Breast epithelium (tissue), 4 donors: ENCODE data around the gene NRIP3. TPM values are rescaled to one million over a fixed set of nuclear protein-coding genes. Genes with fewer than 3 reads are reported as not detected.

Experiments
- DNase-seq, 2 donors: peaks; one replicate each; pipeline ENCODE4 v3.0.0-alpha.2; 2019; ENCODE audit warnings: low spot score in 2 of 2
- H3K27ac ChIP-seq, 2 donors: fragments of 200-600 bp; sonication (generic) in 1 of 2; one replicate each; pipeline ENCODE4 v1.5.1; 2016 to 2019; ENCODE audit warnings: mild to moderate bottlenecking in 1 of 2
- H3K27me3 ChIP-seq, 2 donors: fragments of 200-600 bp; sonication (generic) in 1 of 2; one replicate each; pipeline versions ENCODE4 v1.5.1 to v1.6.0; 2017 to 2019; ENCODE audit warnings: control low read depth in 1 of 2, mild to moderate bottlenecking in 1 of 2
- H3K36me3 ChIP-seq: fragments of 200-600 bp; one replicate; pipeline ENCODE4 v1.5.1; 2019
- H3K4me1 ChIP-seq, 2 donors: fragments of 200-600 bp; sonication (generic); one replicate each; pipeline ENCODE4 v1.5.1; 2016 to 2019; ENCODE audit warnings: control low read depth in 1 of 2
- H3K4me3 ChIP-seq, 3 donors: fragments of 200-600 bp; sonication (generic); 1 replicate in 2 of 3; 2 replicates in 1 of 3; pipeline ENCODE4 v1.5.1; 2016 to 2019; ENCODE audit warnings: mild to moderate bottlenecking in 3 of 3, moderate library complexity in 2 of 3
- H3K9me3 ChIP-seq, 2 donors: fragments of 200-600 bp; sonication (generic) in 1 of 2; one replicate each; pipeline ENCODE4 v1.5.1; 2016 to 2019; ENCODE audit warnings: control low read depth in 1 of 2
- CTCF ChIP-seq, 3 donors: fragments of 450-650 bp; IDR thresholded peaks; one replicate each; pipeline ENCODE4 v1.5.1; 2016 to 2017; ENCODE audit warnings: antibody characterized with exemption in 3 of 3, mild to moderate bottlenecking in 3 of 3, moderate library complexity in 3 of 3
- POLR2A ChIP-seq: fragments of 450-650 bp; IDR thresholded peaks from one replicate; pipeline ENCODE4 v1.6.1; 2016; ENCODE audit warnings: antibody characterized with exemption, mild to moderate bottlenecking, moderate library complexity
- POLR2AphosphoS5 ChIP-seq, 3 donors: sonication (generic); formaldehyde crosslinking; IDR thresholded peaks; one replicate each; pipeline ENCODE4 v1.6.1; 2017; ENCODE audit warnings: antibody characterized with exemption in 3 of 3
- intact Hi-C: fragments of 100-400 bp; cut with DNase I; formaldehyde crosslinking; loops from one replicate; pipeline ENCODE4 v1.15.1; 2023; ENCODE audit warnings: low total_unique reads
- total RNA-seq, 3 donors: library from RNA; depleted of rRNA; stranded (reverse); fragments of >200 nt; gene quantifications; one replicate each; pipeline ENCODE4 v1.1.0, GENCODE V29; 2016

Gene NRIP3
- total RNA-seq, 3 donors from 2014 or later: 0.96 to 14.5 (median 3.6) TPM

- Histone ChIP-seq H3K36me3 (no peaks in the 10 kb centered on the region), H3K27ac (no peak overlapping the region), H3K27me3 (no peaks in the 10 kb centered on the region), H3K4me3 (no peak overlapping the region), H3K9me3 (no peaks in the 10 kb centered on the region), H3K4me1 (peaks cover 0 to 6% of the 10 kb centered on the region in 2 donors)
- intact Hi-C loops: no loop called here
- no peak for TF ChIP-seq POLR2A
- no peak for TF ChIP-seq CTCF (IDR thresholded peaks at IDR 0.05)
- TF ChIP-seq POLR2AphosphoS5 (IDR thresholded peaks at IDR 0.05): no peak
- DNase-seq: no peak
These were observed 38.7 kb upstream of the NRIP3 start for GRCh38 chr11:9042488-9042887.

GRCh38 chr11:9041747-9042146 lies 37.9 kb upstream of the NRIP3 start:
- Histone ChIP-seq H3K27me3 (no peaks in the 10 kb centered on the region), H3K4me3 (no peak overlapping the region), H3K4me1 (no peaks in the 10 kb centered on the region), H3K9me3 (no peaks in the 10 kb centered on the region), H3K27ac (no peak overlapping the region), H3K36me3 (no peaks in the 10 kb centered on the region)
- no peak for TF ChIP-seq CTCF (IDR thresholded peaks at IDR 0.05)
- no peak for TF ChIP-seq POLR2AphosphoS5 (IDR thresholded peaks at IDR 0.05)
- TF ChIP-seq POLR2A: no peak
- intact Hi-C loops: no loop called here
- DNase-seq: no peak

GRCh38 chr11:9040410-9040809 lies 36.6 kb upstream of the NRIP3 start:
- H3K27me3 ChIP-seq: no peaks in the 10 kb centered on the region
- no peak for DNase-seq
- H3K36me3 ChIP-seq: no peaks in the 10 kb centered on the region
- no peaks in the 10 kb centered on the region for H3K4me1 ChIP-seq
- no peak for TF ChIP-seq POLR2AphosphoS5 (IDR thresholded peaks at IDR 0.05)
- no peak for TF ChIP-seq POLR2A
- no peak for TF ChIP-seq CTCF (IDR thresholded peaks at IDR 0.05)
- H3K4me3 ChIP-seq: no peak overlapping the region
- intact Hi-C loops: no loop called here
- H3K9me3 ChIP-seq: no peaks in the 10 kb centered on the region
- no peak overlapping the region for H3K27ac ChIP-seq

- intact Hi-C loops: no loop called here
- TF ChIP-seq CTCF (IDR thresholded peaks at IDR 0.05): no peak
- TF ChIP-seq POLR2A: no peak
- TF ChIP-seq POLR2AphosphoS5 (IDR thresholded peaks at IDR 0.05): no peak
These were observed 36.1 kb upstream of the NRIP3 start for GRCh38 chr11:9039863-9040262.

GRCh38 chr11:9039198-9039597 lies 35.4 kb upstream of the NRIP3 start:
- H3K36me3 ChIP-seq: no peaks in the 10 kb centered on the region
- H3K27me3 ChIP-seq: no peaks in the 10 kb centered on the region
- no peak overlapping the region for H3K27ac ChIP-seq
- no peaks in the 10 kb centered on the region for H3K4me1 ChIP-seq
- DNase-seq: no peak
- intact Hi-C loops: no loop called here
- TF ChIP-seq POLR2AphosphoS5 (IDR thresholded peaks at IDR 0.05) (no peak), POLR2A (no peak), CTCF (IDR thresholded peaks at IDR 0.05) (no peak)
- H3K4me3 ChIP-seq: no peak overlapping the region
- no peaks in the 10 kb centered on the region for H3K9me3 ChIP-seq

More at GRCh38 chr11:9039863-9040262, 36.1 kb upstream of the NRIP3 start:
- Histone ChIP-seq H3K4me3 (no peak overlapping the region), H3K36me3 (no peaks in the 10 kb centered on the region), H3K27me3 (no peaks in the 10 kb centered on the region), H3K4me1 (no peaks in the 10 kb centered on the region), H3K27ac (no peak overlapping the region), H3K9me3 (no peaks in the 10 kb centered on the region)
- no peak for DNase-seq
